SU-DHL-6 (cell line): ENCODE measurements around the gene UTP14C.

ENCODE experiments used
- H2AFZ ChIP-seq: fragments of 200-600 bp; sonication (generic); 2 replicates; pipeline ENCODE4 v1.6.1; 2014; ENCODE audit warnings: low read depth, mild to moderate bottlenecking, moderate library complexity, mixed read lengths, antibody characterized with exemption, low read length; ENCODE audit not compliant: severe bottlenecking
- H3F3A ChIP-seq: fragments of 200-600 bp; shearing (Covaris generic); 2 replicates; pipeline ENCODE4 v1.6.0; 2016; ENCODE audit warnings: antibody characterized with exemption, mild to moderate bottlenecking; ENCODE audit not compliant: insufficient read depth
- H3K27ac ChIP-seq: fragments of 200-600 bp; sonication (generic); 2 replicates; pipeline ENCODE4 v1.5.1; 2016; ENCODE audit warnings: low read depth, mild to moderate bottlenecking, low read length, moderate library complexity, mixed read lengths
- H3K27me3 ChIP-seq: fragments of 200-600 bp; sonication (generic), shearing (Covaris generic); 2 replicates; pipeline ENCODE4 v1.6.0; 2014; ENCODE audit warnings: mild to moderate bottlenecking, low read length
- H3K36me3 ChIP-seq: fragments of 200-600 bp; sonication (generic); 2 replicates; pipeline ENCODE4 v1.6.1; 2014; ENCODE audit warnings: mild to moderate bottlenecking, low read length, mixed read lengths
- H3K4me2 ChIP-seq: fragments of 300-600, 200-600 bp; shearing (Covaris generic), sonication (generic); 2 replicates; pipeline ENCODE4 v1.6.0; 2014; ENCODE audit warnings: low read length, low read depth, mild to moderate bottlenecking; ENCODE audit not compliant: poor library complexity, severe bottlenecking
- H3K4me3 ChIP-seq: fragments of 200-600 bp; sonication (generic); 2 replicates; pipeline ENCODE4 v1.5.1; 2014; ENCODE audit warnings: antibody characterized with exemption, low read length, mild to moderate bottlenecking, mixed read lengths; ENCODE audit not compliant: insufficient read depth, poor library complexity, severe bottlenecking
- H3K79me2 ChIP-seq: fragments of 200-600 bp; sonication (generic); 2 replicates; pipeline ENCODE4 v1.6.1; 2014; ENCODE audit warnings: mild to moderate bottlenecking, low read length, moderate library complexity; ENCODE audit not compliant: insufficient read depth
- H3K9ac ChIP-seq: fragments of 200-600 bp; sonication (generic); 2 replicates; pipeline ENCODE4 v1.7.0; 2014; ENCODE audit warnings: mild to moderate bottlenecking, low read length
- H3K9me2 ChIP-seq: fragments of 200-600 bp; sonication (generic); replicated peaks from 2 replicates; pipeline ENCODE4 v1.6.1; 2014; ENCODE audit warnings: low read length; ENCODE audit not compliant: insufficient read depth
- H3K9me3 ChIP-seq: fragments of 200-600 bp; sonication (generic); 2 replicates; pipeline ENCODE4 v1.6.1; 2014; ENCODE audit warnings: low read length, mixed read lengths; ENCODE audit not compliant: insufficient read depth
- H4K20me1 ChIP-seq: fragments of 200-600 bp; sonication (generic); 2 replicates; pipeline ENCODE4 v1.6.1; 2014; ENCODE audit warnings: low read depth, mild to moderate bottlenecking, antibody characterized with exemption, low read length, moderate library complexity, mixed read lengths
- EZH2phosphoT487 ChIP-seq: fragments of 200-600 bp; sonication (generic), shearing (Covaris generic); conservative IDR thresholded peaks from 2 replicates; pipeline ENCODE4 v1.6.1; 2018; ENCODE audit warnings: mild to moderate bottlenecking, antibody characterized with exemption, low read length, moderate library complexity, mixed read lengths
- TF ChIP-seq, protein P1 (sequence below): fragments of 200-600 bp; sonication (generic); IDR thresholded peaks from one replicate; pipeline ENCODE4 v1.5.1; 2017; ENCODE audit warnings: antibody characterized with exemption, mild to moderate bottlenecking, low read length, moderate library complexity; ENCODE audit not compliant: insufficient read depth, poor library complexity, severe bottlenecking

Gene UTP14C

DNA sequence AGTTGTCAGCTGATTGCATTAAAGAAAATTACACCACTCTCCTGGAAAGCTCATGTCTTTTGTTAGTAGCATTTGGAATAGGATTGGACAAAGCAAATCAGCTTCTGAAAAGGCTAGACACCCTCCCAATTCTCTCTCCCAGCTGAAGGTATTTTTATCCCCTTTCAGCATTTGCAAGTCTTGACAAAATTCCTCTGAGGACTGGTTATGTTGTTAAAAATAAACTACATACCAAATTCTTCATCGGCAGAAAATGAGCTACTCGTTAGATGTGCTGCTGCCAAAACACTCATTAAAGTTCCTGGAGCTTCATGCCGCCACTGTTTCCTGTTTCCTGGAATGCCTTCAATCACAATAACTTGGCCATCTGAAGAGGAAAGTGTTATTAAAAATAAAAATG, 37.1 kb downstream of the UTP14C start:
- TF ChIP-seq, protein P1, sequence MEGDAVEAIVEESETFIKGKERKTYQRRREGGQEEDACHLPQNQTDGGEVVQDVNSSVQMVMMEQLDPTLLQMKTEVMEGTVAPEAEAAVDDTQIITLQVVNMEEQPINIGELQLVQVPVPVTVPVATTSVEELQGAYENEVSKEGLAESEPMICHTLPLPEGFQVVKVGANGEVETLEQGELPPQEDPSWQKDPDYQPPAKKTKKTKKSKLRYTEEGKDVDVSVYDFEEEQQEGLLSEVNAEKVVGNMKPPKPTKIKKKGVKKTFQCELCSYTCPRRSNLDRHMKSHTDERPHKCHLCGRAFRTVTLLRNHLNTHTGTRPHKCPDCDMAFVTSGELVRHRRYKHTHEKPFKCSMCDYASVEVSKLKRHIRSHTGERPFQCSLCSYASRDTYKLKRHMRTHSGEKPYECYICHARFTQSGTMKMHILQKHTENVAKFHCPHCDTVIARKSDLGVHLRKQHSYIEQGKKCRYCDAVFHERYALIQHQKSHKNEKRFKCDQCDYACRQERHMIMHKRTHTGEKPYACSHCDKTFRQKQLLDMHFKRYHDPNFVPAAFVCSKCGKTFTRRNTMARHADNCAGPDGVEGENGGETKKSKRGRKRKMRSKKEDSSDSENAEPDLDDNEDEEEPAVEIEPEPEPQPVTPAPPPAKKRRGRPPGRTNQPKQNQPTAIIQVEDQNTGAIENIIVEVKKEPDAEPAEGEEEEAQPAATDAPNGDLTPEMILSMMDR, result no peak
- no peak for TF ChIP-seq EZH2phosphoT487
- no peak overlapping the region for H3K4me2 ChIP-seq

DNA sequence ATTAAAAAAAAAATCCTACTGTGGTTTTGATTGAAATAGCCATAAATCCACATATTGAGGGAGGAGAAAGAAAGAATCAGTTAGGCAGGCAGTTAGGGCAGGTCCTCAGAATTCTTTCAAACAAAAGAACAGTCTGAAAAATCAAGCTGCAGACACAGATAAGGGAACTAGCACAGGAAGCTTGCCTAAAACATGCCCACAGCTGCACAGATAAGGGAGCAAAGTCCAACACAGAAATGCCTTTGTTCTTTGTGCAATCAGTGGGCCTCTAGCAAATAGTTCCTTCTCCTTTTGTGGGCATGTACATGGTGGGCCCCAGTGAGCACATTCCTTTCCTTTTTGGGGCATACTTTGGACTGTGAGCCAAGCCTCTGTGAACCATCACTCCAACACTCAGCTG, 42.7 kb downstream of the UTP14C start:
- Histone ChIP-seq H3K9me3 (peaks cover 13% of the 10 kb centered on the region), H3K27me3 (no peaks in the 10 kb centered on the region), H3K27ac (no peak overlapping the region), H3K9me2 (no peaks in the 10 kb centered on the region), H4K20me1 (no peaks in the 10 kb centered on the region), H3F3A (no peaks in the 10 kb centered on the region), H3K9ac (no peak overlapping the region), H3K36me3 (no peaks in the 10 kb centered on the region), H3K4me3 (no peak overlapping the region), H2AFZ (no peak overlapping the region), H3K79me2 (no peaks in the 10 kb centered on the region), H3K4me2 (no peak overlapping the region)
- TF ChIP-seq, protein P1, result no peak
- no peak for TF ChIP-seq EZH2phosphoT487

More for the DNA sequence above, 37.1 kb downstream of the UTP14C start:
- no peak overlapping the region for H3K9ac ChIP-seq
- no peaks in the 10 kb centered on the region for H4K20me1 ChIP-seq
- no peak overlapping the region for H3K4me3 ChIP-seq
- H2AFZ ChIP-seq, result no peak overlapping the region
- H3K9me3 ChIP-seq, result no peaks in the 10 kb centered on the region
- H3K79me2 ChIP-seq, result no peaks in the 10 kb centered on the region
- H3K27ac ChIP-seq, result no peak overlapping the region
- no peaks in the 10 kb centered on the region for H3F3A ChIP-seq
- H3K27me3 ChIP-seq, result no peaks in the 10 kb centered on the region
- H3K9me2 ChIP-seq, result no peaks in the 10 kb centered on the region
- no peaks in the 10 kb centered on the region for H3K36me3 ChIP-seq

DNA sequence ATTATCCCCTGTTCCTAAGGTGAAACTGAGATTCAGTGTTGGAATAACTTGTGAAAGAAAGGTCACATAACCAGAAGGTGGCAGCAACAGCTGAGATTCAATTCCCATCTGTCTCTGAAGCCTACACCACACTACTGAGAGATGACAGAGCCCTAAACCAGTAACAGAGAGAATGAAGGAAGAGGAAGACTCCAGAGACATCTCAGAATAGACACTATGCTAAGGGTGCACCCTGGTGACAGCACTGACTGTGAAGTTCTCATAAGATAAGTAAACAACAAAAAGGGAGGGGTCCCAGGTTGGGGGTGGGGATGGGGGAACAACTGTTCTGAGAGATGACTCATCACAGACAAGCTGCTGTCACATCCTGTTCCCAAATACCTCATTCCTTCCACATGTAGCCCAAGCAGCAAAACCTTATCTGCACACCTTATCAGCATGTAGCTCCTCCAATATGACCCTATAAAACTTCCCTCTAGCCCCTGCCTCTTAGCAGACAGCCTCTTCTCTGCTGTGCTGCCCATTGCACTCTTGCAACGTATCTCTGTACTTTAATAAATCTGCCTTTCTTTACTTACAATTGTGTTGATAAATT, 46.5 kb downstream of the UTP14C start:
- Histone ChIP-seq H3F3A (no peaks in the 10 kb centered on the region), H3K27ac (no peak overlapping the region), H2AFZ (no peak overlapping the region), H3K9me2 (no peaks in the 10 kb centered on the region), H3K9me3 (peaks cover 13% of the 10 kb centered on the region), H3K4me3 (no peak overlapping the region), H3K36me3 (no peaks in the 10 kb centered on the region), H4K20me1 (no peaks in the 10 kb centered on the region), H3K9ac (no peak overlapping the region), H3K27me3 (no peaks in the 10 kb centered on the region), H3K4me2 (no peak overlapping the region), H3K79me2 (no peaks in the 10 kb centered on the region)
- TF ChIP-seq EZH2phosphoT487, result no peak
- TF ChIP-seq, protein P1, result no peak
